SU-DHL-6 (cell line): ENCODE measurements around the gene ANKRD13C.

ENCODE experiments used
- H2AFZ ChIP-seq: fragments of 200-600 bp; sonication (generic); 2 replicates; pipeline ENCODE4 v1.6.1; 2014; ENCODE audit warnings: low read depth, mild to moderate bottlenecking, moderate library complexity, mixed read lengths, antibody characterized with exemption, low read length; ENCODE audit not compliant: severe bottlenecking
- H3F3A ChIP-seq: fragments of 200-600 bp; shearing (Covaris generic); 2 replicates; pipeline ENCODE4 v1.6.0; 2016; ENCODE audit warnings: antibody characterized with exemption, mild to moderate bottlenecking; ENCODE audit not compliant: insufficient read depth
- H3K27ac ChIP-seq: fragments of 200-600 bp; sonication (generic); 2 replicates; pipeline ENCODE4 v1.5.1; 2016; ENCODE audit warnings: low read depth, mild to moderate bottlenecking, low read length, moderate library complexity, mixed read lengths
- H3K27me3 ChIP-seq: fragments of 200-600 bp; sonication (generic), shearing (Covaris generic); 2 replicates; pipeline ENCODE4 v1.6.0; 2014; ENCODE audit warnings: mild to moderate bottlenecking, low read length
- H3K36me3 ChIP-seq: fragments of 200-600 bp; sonication (generic); 2 replicates; pipeline ENCODE4 v1.6.1; 2014; ENCODE audit warnings: mild to moderate bottlenecking, low read length, mixed read lengths
- H3K4me2 ChIP-seq: fragments of 300-600, 200-600 bp; shearing (Covaris generic), sonication (generic); 2 replicates; pipeline ENCODE4 v1.6.0; 2014; ENCODE audit warnings: low read length, low read depth, mild to moderate bottlenecking; ENCODE audit not compliant: poor library complexity, severe bottlenecking
- H3K4me3 ChIP-seq: fragments of 200-600 bp; sonication (generic); 2 replicates; pipeline ENCODE4 v1.5.1; 2014; ENCODE audit warnings: antibody characterized with exemption, low read length, mild to moderate bottlenecking, mixed read lengths; ENCODE audit not compliant: insufficient read depth, poor library complexity, severe bottlenecking
- H3K79me2 ChIP-seq: fragments of 200-600 bp; sonication (generic); 2 replicates; pipeline ENCODE4 v1.6.1; 2014; ENCODE audit warnings: mild to moderate bottlenecking, low read length, moderate library complexity; ENCODE audit not compliant: insufficient read depth
- H3K9ac ChIP-seq: fragments of 200-600 bp; sonication (generic); 2 replicates; pipeline ENCODE4 v1.7.0; 2014; ENCODE audit warnings: mild to moderate bottlenecking, low read length
- H3K9me2 ChIP-seq: fragments of 200-600 bp; sonication (generic); replicated peaks from 2 replicates; pipeline ENCODE4 v1.6.1; 2014; ENCODE audit warnings: low read length; ENCODE audit not compliant: insufficient read depth
- H3K9me3 ChIP-seq: fragments of 200-600 bp; sonication (generic); 2 replicates; pipeline ENCODE4 v1.6.1; 2014; ENCODE audit warnings: low read length, mixed read lengths; ENCODE audit not compliant: insufficient read depth
- H4K20me1 ChIP-seq: fragments of 200-600 bp; sonication (generic); 2 replicates; pipeline ENCODE4 v1.6.1; 2014; ENCODE audit warnings: low read depth, mild to moderate bottlenecking, antibody characterized with exemption, low read length, moderate library complexity, mixed read lengths
- CTCF ChIP-seq: fragments of 200-600 bp; sonication (generic); IDR thresholded peaks from one replicate; pipeline ENCODE4 v1.5.1; 2017; ENCODE audit warnings: antibody characterized with exemption, mild to moderate bottlenecking, low read length, moderate library complexity; ENCODE audit not compliant: insufficient read depth, poor library complexity, severe bottlenecking
- EZH2phosphoT487 ChIP-seq: fragments of 200-600 bp; sonication (generic), shearing (Covaris generic); conservative IDR thresholded peaks from 2 replicates; pipeline ENCODE4 v1.6.1; 2018; ENCODE audit warnings: mild to moderate bottlenecking, antibody characterized with exemption, low read length, moderate library complexity, mixed read lengths

The ANKRD13C gene

GRCh38 chr1:70220517-70221237 lies 133.8 kb downstream of the ANKRD13C start:
- Histone ChIP-seq H3K36me3 (peaks cover 25% of the 10 kb centered on the region), H4K20me1 (peaks cover 25% of the 10 kb centered on the region), H3F3A (peaks cover 26% of the 10 kb centered on the region), H3K9me3 (no peaks in the 10 kb centered on the region), H3K9me2 (no peaks in the 10 kb centered on the region), H3K79me2 (peaks cover 96% of the 10 kb centered on the region), H3K9ac (peak overlapping the region; percentile 98), H3K27me3 (no peaks in the 10 kb centered on the region), H3K4me3 (peak overlapping the region; percentile 99), H3K27ac (peak overlapping the region; percentile 89), H2AFZ (peak overlapping the region; percentile 85), H3K4me2 (peak overlapping the region; percentile 100)
- TF ChIP-seq CTCF (no peak), EZH2phosphoT487 (no peak)

- no peak overlapping the region for H2AFZ ChIP-seq
- H3F3A ChIP-seq = peaks cover 26% of the 10 kb centered on the region
- TF ChIP-seq EZH2phosphoT487 = no peak
- H3K36me3 ChIP-seq = peaks cover 22% of the 10 kb centered on the region
- no peaks in the 10 kb centered on the region for H3K9me3 ChIP-seq
- peak overlapping the region; percentile 100 for H3K4me2 ChIP-seq
- no peak overlapping the region for H3K4me3 ChIP-seq
- H3K9ac ChIP-seq = peak overlapping the region; percentile 6; the same call in 1 of the 2 replicates
- H3K79me2 ChIP-seq = peaks cover 96% of the 10 kb centered on the region
- H4K20me1 ChIP-seq = peaks cover 20% of the 10 kb centered on the region
- no peaks in the 10 kb centered on the region for H3K27me3 ChIP-seq
- H3K9me2 ChIP-seq = no peaks in the 10 kb centered on the region
- H3K27ac ChIP-seq = peak overlapping the region; percentile 89
Observed at GRCh38 chr1:70220015-70220414, 134.5 kb downstream of the ANKRD13C start.

GRCh38 chr1:70211541-70211940 lies 143.0 kb downstream of the ANKRD13C start:
- Histone ChIP-seq H3K36me3 (peaks cover 11% of the 10 kb centered on the region), H3K9ac (no peak overlapping the region), H3K79me2 (peaks cover 99% of the 10 kb centered on the region), H3K27ac (no peak overlapping the region), H3K4me3 (no peak overlapping the region), H3K9me2 (no peaks in the 10 kb centered on the region), H3K4me2 (no peak overlapping the region), H2AFZ (no peak overlapping the region), H4K20me1 (0 out of 2 replicates have a peak, but pooled peaks cover 7% of the 10 kb centered on the region), H3K27me3 (no peaks in the 10 kb centered on the region), H3K9me3 (no peaks in the 10 kb centered on the region), H3F3A (0 out of 2 replicates have a peak, but pooled peaks cover 5% of the 10 kb centered on the region)
- TF ChIP-seq CTCF (no peak), EZH2phosphoT487 (no peak)

GRCh38 chr1:70210820-70211219 lies 143.7 kb downstream of the ANKRD13C start:
- Histone ChIP-seq H2AFZ (no peak overlapping the region), H3K9ac (no peak overlapping the region), H3K4me2 (no peak overlapping the region), H3K9me3 (no peaks in the 10 kb centered on the region), H3F3A (peaks cover 10% of the 10 kb centered on the region), H3K79me2 (peaks cover 99% of the 10 kb centered on the region), H3K9me2 (no peaks in the 10 kb centered on the region), H3K36me3 (peaks cover 11% of the 10 kb centered on the region), H4K20me1 (0 out of 2 replicates have a peak, but pooled peaks cover 7% of the 10 kb centered on the region), H3K27me3 (no peaks in the 10 kb centered on the region), H3K27ac (no peak overlapping the region), H3K4me3 (no peak overlapping the region)
- no peak for TF ChIP-seq CTCF
- no peak for TF ChIP-seq EZH2phosphoT487
